Mucosa of rectum (tissue), 2 donors: ENCODE data around the gene ZNF70.

ENCODE experiments used
- H3K27ac ChIP-seq, 2 donors: one replicate each; pipeline ENCODE4 v1.7.0; 2013; ENCODE audit warnings: inconsistent platforms in 2 of 2, low read depth in 2 of 2, low read length in 2 of 2
- H3K27me3 ChIP-seq, 2 donors: one replicate each; pipeline ENCODE4 v1.7.0; 2013; ENCODE audit warnings: low read length in 2 of 2; ENCODE audit not compliant: control insufficient read depth in 2 of 2, insufficient read depth in 2 of 2
- H3K36me3 ChIP-seq, 2 donors: one replicate each; pipeline ENCODE4 v1.7.0; 2013; ENCODE audit warnings: low read length in 2 of 2; ENCODE audit not compliant: control insufficient read depth in 2 of 2, insufficient read depth in 2 of 2
- H3K4me1 ChIP-seq, 2 donors: one replicate each; pipeline ENCODE4 v1.7.0; 2013; ENCODE audit warnings: low read length in 2 of 2, mild to moderate bottlenecking in 1 of 2; ENCODE audit not compliant: control insufficient read depth in 2 of 2, insufficient read depth in 2 of 2
- H3K4me3 ChIP-seq, 2 donors: one replicate each; pipeline ENCODE4 v1.7.0; 2013; ENCODE audit warnings: low read length in 2 of 2
- H3K9ac ChIP-seq, 2 donors: one replicate each; pipeline ENCODE4 v1.7.0; 2013; ENCODE audit warnings: low read length in 2 of 2, low read depth in 1 of 2, mild to moderate bottlenecking in 1 of 2
- H3K9me3 ChIP-seq, 2 donors: one replicate each; pipeline ENCODE4 v1.7.0; 2013; ENCODE audit warnings: low read length in 2 of 2; ENCODE audit not compliant: control insufficient read depth in 2 of 2
- donor health status: healthy.
- donor health status: Normal muscosa, but diverticular disease.

ZNF70 gene

GRCh38 chr22:23750714-23751440, at the start of gene ZNF70:
Gene ZNF70, minus strand, starts transcription at chr22:23751112. Its CDS starts 5,972 bp downstream, at chr22:23745140.
- H3K9me3 ChIP-seq: no peaks in the 10 kb centered on the region
- H3K27me3 ChIP-seq: no peaks in the 10 kb centered on the region
- H3K4me3 ChIP-seq: peak within 1 kb of the TSS; percentile 81 to 89
- H3K4me1 ChIP-seq: peaks cover 4 to 7% of the 10 kb centered on the region in 2 donors
- peak within 1 kb of the TSS; percentile 73 to 95 for H3K9ac ChIP-seq
- H3K27ac ChIP-seq: peak within 1 kb of the TSS; percentile 88 to 97
- H3K36me3 ChIP-seq: no peaks in the 10 kb centered on the region

GRCh38 chr22:23796461-23796860, 45.5 kb upstream of the ZNF70 start:
- peaks cover 4 to 7% of the 10 kb centered on the region in 2 donors for H3K4me1 ChIP-seq
- H3K9ac ChIP-seq: no peak overlapping the region
- H3K36me3 ChIP-seq: peaks cover 56 to 61% of the 10 kb centered on the region in 2 donors
- no peak overlapping the region for H3K4me3 ChIP-seq
- H3K27ac ChIP-seq: no peak overlapping the region
- no peaks in the 10 kb centered on the region for H3K9me3 ChIP-seq
- no peaks in the 10 kb centered on the region for H3K27me3 ChIP-seq

- Histone ChIP-seq H3K27me3 (no peaks in the 10 kb centered on the region), H3K4me3 (no peak overlapping the region), H3K4me1 (peaks cover 4 to 7% of the 10 kb centered on the region in 2 donors), H3K9ac (no peak overlapping the region), H3K9me3 (no peaks in the 10 kb centered on the region), H3K27ac (no peak overlapping the region), H3K36me3 (peaks cover 39 to 50% of the 10 kb centered on the region in 2 donors)
These were observed 42.4 kb upstream of the ZNF70 start for GRCh38 chr22:23793326-23793725.

- peaks cover 34 to 44% of the 10 kb centered on the region in 2 donors for H3K36me3 ChIP-seq
- no peak overlapping the region for H3K9ac ChIP-seq
- no peak overlapping the region for H3K27ac ChIP-seq
- H3K4me1 ChIP-seq: peaks cover 4 to 16% of the 10 kb centered on the region in 2 donors
- H3K27me3 ChIP-seq: no peaks in the 10 kb centered on the region
- no peaks in the 10 kb centered on the region for H3K9me3 ChIP-seq
- no peak overlapping the region for H3K4me3 ChIP-seq
These were observed 41.1 kb upstream of the ZNF70 start for GRCh38 chr22:23791738-23792645.

- peaks cover 11 to 19% of the 10 kb centered on the region in 2 donors for H3K4me1 ChIP-seq
- no peaks in the 10 kb centered on the region for H3K9me3 ChIP-seq
- H3K27ac ChIP-seq: no peak overlapping the region
- H3K36me3 ChIP-seq: peaks cover 27 to 37% of the 10 kb centered on the region in 2 donors
- no peak overlapping the region for H3K9ac ChIP-seq
- no peaks in the 10 kb centered on the region for H3K27me3 ChIP-seq
- H3K4me3 ChIP-seq: no peak overlapping the region
These were observed 40.2 kb upstream of the ZNF70 start for GRCh38 chr22:23790819-23791737.

GRCh38 chr22:23789638-23790037, 38.7 kb upstream of the ZNF70 start:
- Histone ChIP-seq H3K36me3 (peaks cover 24 to 31% of the 10 kb centered on the region in 2 donors), H3K27ac (no peak overlapping the region), H3K4me1 (peaks cover 11 to 19% of the 10 kb centered on the region in 2 donors), H3K4me3 (no peak overlapping the region), H3K9me3 (no peaks in the 10 kb centered on the region), H3K9ac (no peak overlapping the region), H3K27me3 (no peaks in the 10 kb centered on the region)

GRCh38 chr22:23789121-23789520, 38.2 kb upstream of the ZNF70 start:
- no peaks in the 10 kb centered on the region for H3K27me3 ChIP-seq
- peaks cover 19 to 26% of the 10 kb centered on the region in 2 donors for H3K36me3 ChIP-seq
- no peaks in the 10 kb centered on the region for H3K9me3 ChIP-seq
- peaks cover 15 to 23% of the 10 kb centered on the region in 2 donors for H3K4me1 ChIP-seq
- H3K4me3 ChIP-seq: no peak overlapping the region
- no peak overlapping the region for H3K9ac ChIP-seq
- H3K27ac ChIP-seq: no peak overlapping the region

GRCh38 chr22:23787910-23788309, 37.0 kb upstream of the ZNF70 start:
- H3K4me3 ChIP-seq: peak overlapping the region; percentile 91 to 92
- H3K9ac ChIP-seq: peak overlapping the region; percentile 71 to 97
- H3K27me3 ChIP-seq: no peaks in the 10 kb centered on the region
- peaks cover 21 to 33% of the 10 kb centered on the region in 2 donors for H3K4me1 ChIP-seq
- H3K9me3 ChIP-seq: no peaks in the 10 kb centered on the region
- H3K36me3 ChIP-seq: peaks cover 12 to 20% of the 10 kb centered on the region in 2 donors
- no peak overlapping the region for H3K27ac ChIP-seq

GRCh38 chr22:23787600-23787896, 36.6 kb upstream of the ZNF70 start:
- H3K4me3 ChIP-seq: peak overlapping the region; percentile 91 to 92
- H3K9me3 ChIP-seq: no peaks in the 10 kb centered on the region
- H3K27me3 ChIP-seq: no peaks in the 10 kb centered on the region
- peak overlapping the region; percentile 99 for H3K27ac ChIP-seq
- H3K9ac ChIP-seq: peak overlapping the region; percentile 71 to 97
- peaks cover 10 to 16% of the 10 kb centered on the region in 2 donors for H3K36me3 ChIP-seq
- peaks cover 21 to 33% of the 10 kb centered on the region in 2 donors for H3K4me1 ChIP-seq
